Measurements from ENCODE around the gene RB1.
"Not testable (repeated sequence)": the region's sequence is repeated elsewhere in the genome, so short reads cannot be mapped to it uniquely, and the experiment has no call there.

- TF ChIP-seq MAX (IDR thresholded peaks at IDR 0.05; ENCODE audit: insufficient read depth, insufficient read length); CTCF (IDR thresholded peaks at IDR 0.05; ENCODE audit: extremely low read depth in 1 of 2, insufficient read depth in 1 of 2, low read depth in 1 of 2, low read length in 2 of 2); FOS (IDR thresholded peaks at IDR 0.05; ENCODE audit: borderline replicate concordance, insufficient read depth, low read length); MYC (IDR thresholded peaks at IDR 0.05; ENCODE audit: low read depth, low read length); EZH2 (IDR thresholded peaks at IDR 0.05; ENCODE audit: borderline replicate concordance, low read depth, low read length, severe bottlenecking); POLR2AphosphoS5 (IDR thresholded peaks at IDR 0.05; ENCODE audit: insufficient read depth, low read depth, low read length); POLR2A (IDR thresholded peaks at IDR 0.05; ENCODE audit: low read depth, low read length); JUN (IDR thresholded peaks at IDR 0.05; ENCODE audit: borderline replicate concordance, insufficient read depth, insufficient read length, low read depth); GATA2 (IDR thresholded peaks at IDR 0.05; ENCODE audit: insufficient read depth, insufficient read length, low read depth, low read length): not testable (repeated sequence)
These were observed 52.0 kb downstream of the RB1 start for GRCh38 chr13:48355524-48355923.

Data from endothelial cell of umbilical vein (primary cell).